Measurements from ENCODE around the gene CRIM1. TPM values are rescaled to one million over a fixed set of nuclear protein-coding genes. Genes with fewer than 3 reads are reported as not detected.
A peak's percentile ranks its signal among the peaks of the same experiment; 100 is the strongest.

CRIM1 gene
- polyA plus RNA-seq, 4 donors = 0.89 to 26.2 (median 9.2) TPM

DNA sequence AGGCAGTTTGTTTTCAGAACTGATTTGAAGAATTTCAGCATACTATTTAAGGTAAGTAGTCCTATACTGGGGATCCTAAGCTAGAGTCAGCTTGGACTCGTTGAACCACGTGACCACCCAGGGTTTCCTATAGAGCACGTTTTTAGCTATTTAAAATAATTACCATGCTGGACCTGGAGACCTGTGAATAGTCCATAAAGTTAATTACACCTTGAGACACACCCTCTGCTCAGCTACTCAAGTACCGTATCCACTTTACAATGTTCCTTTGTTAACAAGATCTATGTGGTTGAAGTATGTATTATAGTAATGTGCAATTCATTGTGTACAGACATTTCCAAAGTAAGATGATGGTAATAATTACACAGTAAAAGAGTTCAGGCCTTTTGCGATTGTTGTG, 67.6 kb downstream of the CRIM1 start:
- H3K36me3 ChIP-seq (ENCODE audit: control insufficient read depth in 3 of 3, insufficient read depth in 2 of 3, low read depth in 1 of 3, low read length in 3 of 3) = peaks cover 0 to 3% (median 0%) of the 10 kb centered on the region in 3 donors
- WGBS, 3 donors = 13 to 59% (median 31%) methylated on average over 5 of the region's 5 CpGs
- H3K4me3 ChIP-seq (ENCODE audit: low read depth in 1 of 3, low read length in 3 of 3) = no peak overlapping the region
- no peaks in the 10 kb centered on the region for H3K9me3 ChIP-seq (ENCODE audit: control insufficient read depth in 2 of 2, insufficient read depth in 1 of 2, low read depth in 1 of 2, low read length in 1 of 2)
- peaks cover 0 to 15% (median 12%) of the 10 kb centered on the region in 3 donors for H3K4me1 ChIP-seq (ENCODE audit: control insufficient read depth in 3 of 3, insufficient read depth in 2 of 3, low read depth in 1 of 3, low read length in 2 of 3)
- FAIRE-seq (no peak), DNase-seq (peak; percentile 74 to 78)
- peak overlapping the region in 1 of 3 donors; percentile 32 for H3K27ac ChIP-seq (ENCODE audit: low read depth in 1 of 3, low read length in 2 of 3)
- H3K27me3 ChIP-seq (ENCODE audit: control insufficient read depth in 3 of 3, insufficient read depth in 3 of 3, low read length in 3 of 3) = no peaks in the 10 kb centered on the region

GRCh38 chr2:36423619-36424120, 68.1 kb downstream of the CRIM1 start:
- DNase-seq (no peak), FAIRE-seq (no peak)

GRCh38 chr2:36425608-36426355, 70.2 kb downstream of the CRIM1 start:
- peaks cover 0 to 3% (median 0%) of the 10 kb centered on the region in 3 donors for H3K36me3 ChIP-seq (ENCODE audit: control insufficient read depth in 3 of 3, insufficient read depth in 2 of 3, low read depth in 1 of 3, low read length in 3 of 3)
- WGBS, 3 donors = 65 to 85% (median 80%) methylated on average over 3 of the region's 3 CpGs
- FAIRE-seq (no peak), DNase-seq (no peak)
- no peak overlapping the region for H3K4me3 ChIP-seq (ENCODE audit: low read depth in 1 of 3, low read length in 3 of 3)
- peaks cover 0 to 12% (median 9%) of the 10 kb centered on the region in 3 donors for H3K4me1 ChIP-seq (ENCODE audit: control insufficient read depth in 3 of 3, insufficient read depth in 2 of 3, low read depth in 1 of 3, low read length in 2 of 3)
- no peaks in the 10 kb centered on the region for H3K9me3 ChIP-seq (ENCODE audit: control insufficient read depth in 2 of 2, insufficient read depth in 1 of 2, low read depth in 1 of 2, low read length in 1 of 2)
- no peak overlapping the region for H3K27ac ChIP-seq (ENCODE audit: low read depth in 1 of 3, low read length in 2 of 3)
- H3K27me3 ChIP-seq (ENCODE audit: control insufficient read depth in 3 of 3, insufficient read depth in 3 of 3, low read length in 3 of 3) = no peaks in the 10 kb centered on the region

More at GRCh38 chr2:36423619-36424120, 68.1 kb downstream of the CRIM1 start:
- Histone ChIP-seq H3K36me3 (ENCODE audit: control insufficient read depth in 3 of 3, insufficient read depth in 2 of 3, low read depth in 1 of 3, low read length in 3 of 3) (peaks cover 0 to 3% (median 0%) of the 10 kb centered on the region in 3 donors), H3K27ac (ENCODE audit: low read depth in 1 of 3, low read length in 2 of 3) (peak overlapping the region in 1 of 3 donors; percentile 32), H3K4me1 (ENCODE audit: control insufficient read depth in 3 of 3, insufficient read depth in 2 of 3, low read depth in 1 of 3, low read length in 2 of 3) (peaks cover 0 to 15% (median 12%) of the 10 kb centered on the region in 3 donors), H3K27me3 (ENCODE audit: control insufficient read depth in 3 of 3, insufficient read depth in 3 of 3, low read length in 3 of 3) (no peaks in the 10 kb centered on the region), H3K4me3 (ENCODE audit: low read depth in 1 of 3, low read length in 3 of 3) (no peak overlapping the region), H3K9me3 (ENCODE audit: control insufficient read depth in 2 of 2, insufficient read depth in 1 of 2, low read depth in 1 of 2, low read length in 1 of 2) (no peaks in the 10 kb centered on the region)
- WGBS, 3 donors = 68 to 86% (median 70%) methylated on average over 1 of the region's 1 CpG

DNA sequence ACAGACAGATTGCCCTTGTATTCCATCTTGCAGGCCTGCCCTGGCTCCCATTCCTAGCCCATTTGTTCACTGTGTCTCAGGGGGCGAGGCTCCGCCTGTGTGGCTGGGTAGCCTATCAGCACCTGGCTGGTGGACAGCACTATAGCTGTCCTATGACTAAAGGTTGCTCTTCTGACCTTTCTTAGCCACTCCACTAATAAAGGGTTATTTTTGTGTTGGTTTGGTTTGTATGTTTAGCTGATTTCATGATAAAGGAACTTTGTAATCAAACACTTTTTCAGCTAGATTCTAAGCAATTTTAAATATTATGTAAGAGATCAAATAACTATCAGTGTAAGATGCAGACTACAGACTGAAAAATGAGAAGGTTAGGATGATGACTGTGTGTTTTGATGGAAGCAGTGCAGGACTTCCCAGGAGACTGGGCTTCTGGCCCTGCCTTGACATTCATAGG, 72.2 kb downstream of the CRIM1 start:
- no peak for DNase-seq
- H3K4me1 ChIP-seq (ENCODE audit: control insufficient read depth in 3 of 3, insufficient read depth in 2 of 3, low read depth in 1 of 3, low read length in 2 of 3) = peaks cover 0 to 12% (median 6%) of the 10 kb centered on the region in 3 donors
- WGBS, 3 donors = 89 to 96% (median 93%) methylated on average over 2 of the region's 2 CpGs
- H3K36me3 ChIP-seq (ENCODE audit: control insufficient read depth in 3 of 3, insufficient read depth in 2 of 3, low read depth in 1 of 3, low read length in 3 of 3) = peaks cover 0 to 3% (median 0%) of the 10 kb centered on the region in 3 donors
- no peak overlapping the region for H3K27ac ChIP-seq (ENCODE audit: low read depth in 1 of 3, low read length in 2 of 3)
- no peak for FAIRE-seq
- H3K9me3 ChIP-seq (ENCODE audit: control insufficient read depth in 2 of 2, insufficient read depth in 1 of 2, low read depth in 1 of 2, low read length in 1 of 2) = no peaks in the 10 kb centered on the region
- no peaks in the 10 kb centered on the region for H3K27me3 ChIP-seq (ENCODE audit: control insufficient read depth in 3 of 3, insufficient read depth in 3 of 3, low read length in 3 of 3)
- no peak overlapping the region for H3K4me3 ChIP-seq (ENCODE audit: low read depth in 1 of 3, low read length in 3 of 3)

DNA sequence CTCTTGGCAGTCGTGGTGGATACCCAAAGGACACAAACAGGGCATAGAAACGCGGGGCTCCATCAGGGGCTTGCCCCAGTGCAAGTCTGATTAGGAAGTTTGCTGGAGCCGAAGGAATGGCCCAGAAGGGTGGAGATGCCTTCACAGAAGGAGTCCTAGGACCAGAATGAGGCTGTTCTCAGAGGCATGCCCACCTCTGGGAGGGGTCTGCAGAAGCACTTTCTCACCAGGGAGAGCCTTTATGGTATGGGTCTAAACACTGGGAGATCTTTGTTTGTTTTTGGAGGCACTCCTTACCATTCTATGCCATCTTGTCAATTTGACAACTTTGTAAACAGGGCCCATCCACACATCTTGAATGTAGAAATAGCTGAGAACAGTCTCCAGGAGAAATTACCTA, 75.0 kb downstream of the CRIM1 start:
- WGBS, 3 donors = 70 to 78% (median 70%) methylated on average over 4 of the region's 4 CpGs
- DNase-seq (no peak), FAIRE-seq (no peak)
- peak overlapping the region in 1 of 3 donors; percentile 23 for H3K27ac ChIP-seq (ENCODE audit: low read depth in 1 of 3, low read length in 2 of 3)
- no peak overlapping the region for H3K4me3 ChIP-seq (ENCODE audit: low read depth in 1 of 3, low read length in 3 of 3)
- no peaks in the 10 kb centered on the region for H3K4me1 ChIP-seq (ENCODE audit: control insufficient read depth in 3 of 3, insufficient read depth in 2 of 3, low read depth in 1 of 3, low read length in 2 of 3)
- H3K9me3 ChIP-seq (ENCODE audit: control insufficient read depth in 2 of 2, insufficient read depth in 1 of 2, low read depth in 1 of 2, low read length in 1 of 2) = no peaks in the 10 kb centered on the region
- H3K27me3 ChIP-seq (ENCODE audit: control insufficient read depth in 3 of 3, insufficient read depth in 3 of 3, low read length in 3 of 3) = no peaks in the 10 kb centered on the region
- peaks cover 0 to 3% (median 0%) of the 10 kb centered on the region in 3 donors for H3K36me3 ChIP-seq (ENCODE audit: control insufficient read depth in 3 of 3, insufficient read depth in 2 of 3, low read depth in 1 of 3, low read length in 3 of 3)

- Histone ChIP-seq H3K4me3 (ENCODE audit: low read depth in 1 of 3, low read length in 3 of 3) (no peak overlapping the region), H3K9me3 (ENCODE audit: control insufficient read depth in 2 of 2, insufficient read depth in 1 of 2, low read depth in 1 of 2, low read length in 1 of 2) (no peaks in the 10 kb centered on the region), H3K4me1 (ENCODE audit: control insufficient read depth in 3 of 3, insufficient read depth in 2 of 3, low read depth in 1 of 3, low read length in 2 of 3) (no peaks in the 10 kb centered on the region), H3K27me3 (ENCODE audit: control insufficient read depth in 3 of 3, insufficient read depth in 3 of 3, low read length in 3 of 3) (no peaks in the 10 kb centered on the region), H3K27ac (ENCODE audit: low read depth in 1 of 3, low read length in 2 of 3) (no peak overlapping the region), H3K36me3 (ENCODE audit: control insufficient read depth in 3 of 3, insufficient read depth in 2 of 3, low read depth in 1 of 3, low read length in 3 of 3) (peaks cover 0 to 3% (median 0%) of the 10 kb centered on the region in 3 donors)
- 78 to 94% (median 89%) methylated on average over 3 of the region's 3 CpGs for WGBS, 3 donors
- no peak for FAIRE-seq
- no peak for DNase-seq
Observed at GRCh38 chr2:36432479-36432878, 76.9 kb downstream of the CRIM1 start.

DNA sequence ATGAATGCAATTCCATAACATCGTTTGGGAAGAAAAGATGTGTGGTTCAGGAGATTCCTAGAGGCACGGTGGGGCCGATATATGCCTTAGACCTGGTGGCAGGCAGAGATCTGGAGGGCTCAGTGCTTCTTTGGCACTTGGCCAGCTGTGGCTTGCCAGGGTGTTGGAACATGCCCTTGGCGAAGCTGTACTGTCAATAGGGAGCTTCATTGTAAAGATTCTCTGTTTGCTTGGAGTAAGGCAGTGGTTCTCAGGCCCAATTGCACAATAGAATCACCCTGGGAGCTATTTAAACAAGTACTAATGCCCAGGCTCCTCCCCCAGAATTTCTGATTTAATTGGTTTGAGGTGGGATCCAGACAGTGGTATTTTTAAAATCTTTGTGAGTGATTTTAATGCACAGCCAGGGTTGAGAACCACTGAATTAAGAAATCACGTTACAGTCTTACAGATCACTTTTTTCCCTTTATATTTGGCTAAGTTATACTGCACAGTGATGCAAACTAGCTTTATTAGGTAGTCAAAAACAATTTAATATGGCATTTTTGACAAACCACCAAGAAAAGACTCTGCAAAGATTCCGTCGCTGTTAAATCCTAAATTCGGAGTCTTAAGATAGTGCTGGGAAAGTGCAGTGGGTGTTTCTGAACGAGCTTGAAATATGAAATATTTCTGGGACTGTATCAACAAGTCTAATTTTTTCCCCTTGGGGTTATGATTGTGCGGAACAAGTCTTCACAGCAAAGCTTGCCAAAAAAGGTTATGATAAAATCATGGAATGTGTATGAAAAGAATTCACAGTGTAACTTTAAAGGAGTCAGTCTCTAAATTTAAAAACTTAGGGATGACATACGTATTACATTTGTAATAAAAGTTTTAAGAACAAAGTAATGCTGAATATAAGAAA, 78.0 kb downstream of the CRIM1 start:
- DNase-seq (peak in 1 of 2 donors; percentile 9), FAIRE-seq (no peak)
- 67 to 81% (median 80%) methylated on average over 11 of the region's 11 CpGs for WGBS, 3 donors
- H3K9me3 ChIP-seq (ENCODE audit: control insufficient read depth in 2 of 2, insufficient read depth in 1 of 2, low read depth in 1 of 2, low read length in 1 of 2) = no peaks in the 10 kb centered on the region
- H3K4me1 ChIP-seq (ENCODE audit: control insufficient read depth in 3 of 3, insufficient read depth in 2 of 3, low read depth in 1 of 3, low read length in 2 of 3) = no peaks in the 10 kb centered on the region
- H3K36me3 ChIP-seq (ENCODE audit: control insufficient read depth in 3 of 3, insufficient read depth in 2 of 3, low read depth in 1 of 3, low read length in 3 of 3) = no peaks in the 10 kb centered on the region
- H3K27me3 ChIP-seq (ENCODE audit: control insufficient read depth in 3 of 3, insufficient read depth in 3 of 3, low read length in 3 of 3) = no peaks in the 10 kb centered on the region
- no peak overlapping the region for H3K4me3 ChIP-seq (ENCODE audit: low read depth in 1 of 3, low read length in 3 of 3)
- H3K27ac ChIP-seq (ENCODE audit: low read depth in 1 of 3, low read length in 2 of 3) = peak overlapping the region in 2 of 3 donors; percentile 9 to 26

- H3K27ac ChIP-seq (ENCODE audit: low read depth in 1 of 3, low read length in 2 of 3) = no peak overlapping the region
- 85 to 89% (median 87%) methylated on average over 3 of the region's 3 CpGs for WGBS, 3 donors
- peaks cover 0 to 13% (median 5%) of the 10 kb centered on the region in 3 donors for H3K36me3 ChIP-seq (ENCODE audit: control insufficient read depth in 3 of 3, insufficient read depth in 2 of 3, low read depth in 1 of 3, low read length in 3 of 3)
- no peak for DNase-seq
- H3K4me3 ChIP-seq (ENCODE audit: low read depth in 1 of 3, low read length in 3 of 3) = no peak overlapping the region
- peaks cover 0 to 3% (median 0%) of the 10 kb centered on the region in 3 donors for H3K4me1 ChIP-seq (ENCODE audit: control insufficient read depth in 3 of 3, insufficient read depth in 2 of 3, low read depth in 1 of 3, low read length in 2 of 3)
- H3K27me3 ChIP-seq (ENCODE audit: control insufficient read depth in 3 of 3, insufficient read depth in 3 of 3, low read length in 3 of 3) = no peaks in the 10 kb centered on the region
- H3K9me3 ChIP-seq (ENCODE audit: control insufficient read depth in 2 of 2, insufficient read depth in 1 of 2, low read depth in 1 of 2, low read length in 1 of 2) = no peaks in the 10 kb centered on the region
- no peak for FAIRE-seq
Observed at GRCh38 chr2:36438449-36438977, 82.9 kb downstream of the CRIM1 start.
